GM21825 (cell line): ENCODE data around the gene STAT5B.
"Not testable (repeated sequence)": the region's sequence is repeated elsewhere in the genome, so short reads cannot be mapped to it uniquely, and the experiment has no call there.

Source experiments
- ATAC-seq: cut with Tn5 transposase; IDR thresholded peaks from one replicate; pipeline ENCODE4 v1.9.1; 2021; ENCODE audit warnings: mild to moderate bottlenecking, moderate library complexity; ENCODE audit not compliant: unreplicated experiment

STAT5B gene

DNA sequence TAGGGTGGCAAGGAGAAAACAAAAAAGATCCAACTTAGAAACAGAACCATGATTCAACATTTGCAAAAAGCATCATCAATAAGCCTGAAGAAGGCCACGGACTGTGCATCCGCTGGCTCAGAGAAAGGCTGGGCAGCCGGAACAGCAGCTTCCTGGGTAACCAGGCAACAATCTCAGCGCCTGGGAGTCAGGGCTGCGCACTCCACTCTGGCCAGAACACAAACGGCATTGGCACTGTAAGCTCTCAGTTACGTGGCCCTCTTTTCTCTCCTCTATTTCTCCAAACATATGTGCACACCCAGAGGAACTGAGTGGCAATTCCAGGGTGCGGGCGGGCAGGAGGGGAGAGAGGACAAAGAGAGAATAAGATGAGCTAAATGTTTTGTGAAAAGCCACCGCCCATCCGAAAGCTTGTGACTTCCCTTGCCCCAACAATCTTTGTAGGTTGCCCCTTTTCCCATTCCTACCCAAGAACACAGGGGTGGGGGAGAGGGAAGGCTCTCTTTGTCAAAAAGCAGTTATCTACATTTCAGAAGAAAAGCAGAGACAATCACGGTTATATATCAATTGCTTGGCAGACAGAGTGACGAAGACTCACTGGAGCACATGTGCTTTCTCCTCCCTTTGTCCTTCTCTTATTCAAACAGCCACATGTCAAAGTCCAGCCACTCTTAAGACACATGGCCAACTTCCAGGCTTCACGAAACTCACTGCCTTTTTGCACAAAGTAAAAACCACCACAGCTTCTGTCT is 75.3 kb downstream of the STAT5B start:
- ATAC-seq = no peak

DNA sequence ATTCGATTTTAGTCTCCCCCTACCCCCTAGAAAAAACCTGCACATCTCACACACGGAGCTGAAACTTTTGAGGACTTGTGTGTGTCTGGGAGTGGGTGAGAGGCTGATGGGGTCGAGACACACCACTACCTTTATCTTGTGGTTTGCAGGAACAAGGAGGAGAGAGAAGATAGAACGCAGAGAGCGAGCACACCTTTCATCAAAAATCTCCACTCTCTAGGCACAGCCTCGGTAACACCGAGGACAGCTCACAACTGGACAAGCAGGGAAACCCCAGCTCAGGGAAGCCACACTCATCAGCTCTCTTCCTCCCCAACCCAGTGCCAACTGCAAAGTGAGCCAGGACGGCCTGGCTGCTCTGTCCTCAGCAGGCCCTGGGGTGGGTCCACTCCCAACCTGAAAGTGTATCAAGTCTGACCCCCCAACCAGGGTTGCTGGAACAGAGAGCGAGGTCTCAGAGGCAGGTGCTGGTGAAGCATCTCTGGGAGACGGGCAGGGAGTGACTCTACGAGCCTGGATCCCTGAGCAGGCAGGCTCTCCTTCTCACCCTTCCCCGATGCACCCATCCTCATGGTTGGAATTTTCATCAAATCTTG is 76.7 kb downstream of the STAT5B start:
- ATAC-seq = no peak

DNA sequence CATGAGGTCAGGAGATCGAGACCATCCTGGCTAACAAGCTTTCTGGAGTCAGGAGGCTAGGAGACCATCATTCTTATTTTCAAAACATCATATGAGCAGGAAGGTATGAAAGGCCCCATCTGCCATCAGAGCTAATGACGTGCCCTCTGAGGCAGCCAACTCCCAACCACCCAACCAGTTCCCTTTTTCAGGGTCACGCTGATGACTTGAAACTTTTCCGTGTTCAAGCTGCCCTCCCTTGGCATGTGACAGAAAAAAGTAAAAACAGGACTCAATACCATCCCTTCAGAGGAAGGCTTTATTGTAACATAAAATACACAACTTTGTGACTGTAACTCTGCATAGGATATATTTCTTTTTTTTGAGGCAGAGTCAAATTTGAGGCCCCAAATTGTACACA is 77.3 kb downstream of the STAT5B start:
- no peak for ATAC-seq

DNA sequence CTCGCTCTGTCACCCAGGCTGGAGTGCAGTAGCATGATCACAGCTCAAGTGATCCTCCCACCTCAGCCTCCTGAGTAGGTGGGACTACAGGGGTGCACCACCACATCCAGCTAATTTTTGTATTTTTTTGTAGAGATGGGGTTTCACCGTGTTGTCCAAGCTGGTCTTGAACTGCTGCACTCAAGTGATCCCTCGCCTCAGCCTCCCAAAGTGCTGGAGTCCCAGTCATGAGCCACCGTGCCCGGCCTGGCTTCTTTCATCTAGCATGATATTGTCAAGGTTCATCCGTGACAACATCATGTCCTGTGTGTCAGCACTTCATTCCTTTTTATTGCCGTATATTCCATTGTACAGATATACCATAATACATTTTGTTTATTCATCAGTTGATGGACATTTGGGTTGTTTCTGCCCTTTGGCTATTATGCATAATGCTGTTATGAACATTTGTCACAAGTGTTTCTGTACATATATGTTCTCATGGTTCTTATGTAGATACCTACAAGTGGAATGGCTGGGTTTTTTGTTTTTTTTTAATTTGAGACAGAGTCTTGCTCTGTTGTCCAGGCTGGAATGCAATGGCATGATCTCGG is 78.5 kb downstream of the STAT5B start:
- ATAC-seq = no peak

DNA sequence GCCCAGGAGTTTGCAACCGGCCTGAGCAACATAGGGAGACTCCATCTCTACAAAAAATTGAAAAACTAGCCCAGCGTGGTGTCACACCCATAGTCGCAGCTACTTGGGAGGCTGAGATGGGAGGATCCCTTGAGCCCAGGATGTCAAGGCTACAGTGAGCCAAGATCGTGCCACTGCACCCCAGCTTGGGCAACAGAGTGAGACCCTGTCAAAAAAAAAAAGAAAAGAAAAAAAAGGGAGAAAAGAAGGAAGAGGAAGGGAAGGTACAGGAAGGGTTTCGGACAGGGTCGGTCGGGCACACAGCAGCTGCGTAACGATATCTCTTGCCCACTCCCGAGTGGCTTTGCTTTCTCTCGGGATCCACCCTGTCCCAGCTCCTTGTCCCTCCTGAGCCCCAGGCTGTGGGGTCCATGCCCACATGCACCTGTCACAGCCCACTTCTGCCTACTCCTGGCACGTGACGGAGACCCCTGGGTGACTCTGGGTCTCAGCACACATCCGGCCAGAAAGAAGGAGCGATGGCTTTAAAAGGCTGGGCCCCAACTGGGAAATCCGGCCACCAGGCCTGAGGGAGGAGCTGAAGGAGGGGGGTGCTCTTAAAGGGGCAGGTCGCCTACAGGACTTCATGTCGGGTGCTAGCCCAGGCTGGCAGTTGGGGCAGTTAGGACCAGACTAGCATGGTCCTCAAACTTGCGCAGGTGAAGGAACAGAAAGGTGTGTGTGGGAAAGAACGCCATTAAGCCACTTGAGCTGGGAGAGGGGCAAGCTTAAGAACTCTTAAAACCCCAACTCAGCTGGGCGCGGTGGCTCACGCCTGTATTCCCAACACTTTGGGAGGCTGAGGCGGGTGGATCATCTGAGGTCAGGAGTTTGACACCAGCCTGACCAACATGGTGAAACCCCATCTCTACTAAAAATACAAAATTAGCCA is 82.0 kb downstream of the STAT5B start, which contains the start of gene GHDC:
TSS of gene GHDC (minus strand) at position 526 of the 931 bp plus-strand sequence. CDS start 913 bp downstream, outside the sequence.
- peak; percentile 79 for ATAC-seq

DNA sequence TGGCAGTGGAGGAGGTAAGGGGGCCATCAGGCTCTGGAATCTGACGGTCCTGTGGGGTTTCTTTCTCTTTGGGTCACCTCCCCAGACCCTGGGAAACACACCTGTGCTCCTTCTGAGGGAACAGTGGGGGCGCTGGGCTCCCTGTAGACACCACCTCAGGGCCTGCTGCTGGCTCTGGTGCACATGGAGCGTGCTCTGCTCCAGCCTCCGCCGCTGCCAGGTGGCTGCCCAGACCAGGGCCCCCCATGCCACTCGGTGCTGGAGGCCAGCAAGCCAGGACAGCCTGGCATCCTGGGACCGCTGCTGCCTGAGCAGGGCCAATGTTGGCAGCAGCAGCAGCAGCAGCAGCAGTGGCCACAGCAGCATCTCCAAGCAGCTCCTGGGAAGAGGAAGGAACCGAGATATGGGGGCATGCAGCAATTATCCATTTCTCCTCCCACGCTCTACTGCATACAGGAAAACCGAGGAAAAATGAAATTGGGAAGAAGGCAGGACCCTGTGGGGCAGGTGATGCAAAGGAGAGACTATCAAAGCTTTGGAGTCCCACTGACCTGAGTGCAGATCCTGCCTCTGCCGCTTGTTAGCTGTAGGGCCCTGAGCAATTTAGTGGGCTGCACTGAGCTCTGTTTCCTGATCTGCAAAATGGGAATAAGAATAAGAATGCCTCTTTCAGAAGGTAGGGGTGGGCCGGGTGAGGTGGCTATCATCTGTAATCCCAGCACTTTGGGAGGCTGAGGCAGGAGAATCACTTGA is 82.8 kb downstream of the STAT5B start:
- ATAC-seq = no peak

DNA sequence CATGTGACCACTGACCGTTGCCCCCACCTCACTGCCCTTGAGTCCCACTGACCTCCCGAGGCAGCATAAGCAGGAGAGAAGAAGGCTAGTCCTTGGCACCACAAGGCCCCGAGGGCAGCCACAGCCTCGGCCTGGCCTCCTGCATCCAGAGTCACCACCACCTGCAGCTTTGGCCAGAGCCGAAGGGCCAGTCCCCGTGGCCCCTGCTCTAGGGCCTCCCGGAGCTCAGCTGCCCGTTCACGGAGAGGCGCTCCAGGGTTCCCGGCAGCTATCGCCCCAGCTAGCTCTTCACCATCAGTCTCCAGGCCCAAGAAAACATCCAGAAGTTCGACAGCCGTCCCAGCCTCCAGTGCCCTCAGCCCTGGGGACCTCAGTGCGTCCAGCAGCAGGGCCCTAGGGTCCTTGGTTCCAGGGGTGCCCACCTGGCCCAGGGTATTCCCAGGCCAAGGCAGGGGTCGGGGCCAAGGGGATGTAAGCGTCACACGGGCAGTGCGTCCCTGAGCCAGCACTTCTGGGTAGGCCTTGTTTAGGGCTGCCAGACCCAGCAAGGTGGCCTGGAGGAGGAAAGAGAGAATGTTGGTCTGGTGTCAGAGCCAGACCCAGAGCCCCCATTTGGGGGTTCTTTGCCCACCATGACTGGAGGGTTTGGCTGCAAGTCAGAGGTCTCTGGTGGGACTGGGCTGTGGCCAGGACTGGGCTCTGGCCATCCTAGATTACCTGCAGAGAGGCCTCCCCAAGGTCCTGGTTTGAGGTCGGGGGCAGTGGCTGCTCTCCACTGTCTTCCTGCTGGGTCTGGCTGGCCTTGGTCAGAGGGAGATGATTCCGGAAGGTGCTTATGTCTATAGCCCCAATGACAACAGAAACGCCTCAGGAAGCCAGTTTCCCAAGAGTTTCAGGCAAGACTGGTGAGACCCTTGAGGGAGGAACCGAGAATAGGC is 83.7 kb downstream of the STAT5B start:
- no peak for ATAC-seq

DNA sequence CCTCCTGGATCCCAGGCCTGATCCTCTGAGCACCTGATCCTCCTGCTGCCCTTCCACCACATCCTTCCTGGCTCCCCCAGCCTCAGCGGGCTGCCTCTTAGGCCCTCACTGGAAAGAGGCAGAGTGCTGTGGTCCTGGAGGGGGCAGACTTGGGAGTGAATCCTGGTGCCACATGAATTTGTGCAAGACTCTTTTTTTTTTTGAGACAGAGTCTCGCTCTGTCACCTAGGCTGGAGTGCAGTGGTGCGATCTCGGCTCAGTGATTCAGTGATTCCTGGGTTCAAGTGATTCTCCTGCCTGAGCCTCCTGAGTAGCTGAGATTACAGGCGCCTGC is 84.9 kb downstream of the STAT5B start:
- ATAC-seq = no peak

DNA sequence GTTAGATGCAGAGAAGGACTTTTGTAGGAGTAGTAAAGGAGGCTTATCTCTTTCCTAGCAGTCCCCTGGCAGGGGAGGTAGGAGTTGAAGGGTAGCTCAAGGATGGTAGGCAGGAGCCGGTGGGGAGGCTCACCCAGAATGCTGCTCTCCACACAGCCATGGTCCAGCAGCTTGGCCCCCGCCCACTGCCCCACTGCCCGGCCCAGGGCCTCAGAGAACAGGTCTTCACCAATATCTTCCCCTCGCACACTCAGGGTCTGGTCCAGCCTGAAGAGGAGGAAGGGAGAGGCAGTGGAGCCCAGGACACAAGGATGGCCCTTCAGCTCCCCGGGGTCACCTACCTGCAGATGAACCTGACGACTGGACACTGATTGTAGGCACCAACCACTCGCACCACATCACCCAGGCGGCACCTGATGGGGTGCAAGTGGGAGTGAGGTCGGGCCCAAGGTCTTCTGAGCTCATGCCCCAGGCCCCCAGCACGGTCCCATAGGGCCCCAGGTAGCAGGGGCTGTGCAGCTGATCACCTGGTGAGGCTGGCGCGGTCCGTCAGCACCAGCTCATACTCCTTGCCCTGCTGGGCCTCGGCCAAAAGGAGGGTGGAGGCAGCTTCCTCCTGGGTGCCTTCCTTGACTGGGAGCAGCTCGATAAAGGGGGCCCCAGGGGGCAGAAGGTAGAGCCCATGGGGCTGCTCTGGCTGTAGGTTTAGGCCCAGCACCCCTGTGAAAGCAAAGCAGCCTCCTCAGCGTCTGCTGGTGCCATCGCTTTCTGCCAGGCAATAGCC is 85.5 kb downstream of the STAT5B start:
- ATAC-seq = no peak

DNA sequence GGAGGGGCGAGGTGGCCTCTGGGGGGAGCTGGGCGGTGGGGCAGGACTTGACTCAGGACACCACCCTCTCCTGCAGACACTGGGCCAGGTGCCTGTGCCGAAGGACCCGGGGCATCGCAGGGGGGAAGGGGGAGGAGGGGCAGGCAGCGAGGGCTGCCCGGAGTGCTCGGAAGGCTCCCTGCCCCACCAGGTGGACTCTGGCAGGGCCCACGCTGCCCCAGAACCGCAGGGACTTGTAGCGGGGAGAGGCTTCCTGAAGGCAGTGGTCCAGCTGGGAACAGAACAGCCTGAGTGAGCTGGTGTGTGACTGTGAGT is 86.6 kb downstream of the STAT5B start:
- ATAC-seq = no peak

DNA sequence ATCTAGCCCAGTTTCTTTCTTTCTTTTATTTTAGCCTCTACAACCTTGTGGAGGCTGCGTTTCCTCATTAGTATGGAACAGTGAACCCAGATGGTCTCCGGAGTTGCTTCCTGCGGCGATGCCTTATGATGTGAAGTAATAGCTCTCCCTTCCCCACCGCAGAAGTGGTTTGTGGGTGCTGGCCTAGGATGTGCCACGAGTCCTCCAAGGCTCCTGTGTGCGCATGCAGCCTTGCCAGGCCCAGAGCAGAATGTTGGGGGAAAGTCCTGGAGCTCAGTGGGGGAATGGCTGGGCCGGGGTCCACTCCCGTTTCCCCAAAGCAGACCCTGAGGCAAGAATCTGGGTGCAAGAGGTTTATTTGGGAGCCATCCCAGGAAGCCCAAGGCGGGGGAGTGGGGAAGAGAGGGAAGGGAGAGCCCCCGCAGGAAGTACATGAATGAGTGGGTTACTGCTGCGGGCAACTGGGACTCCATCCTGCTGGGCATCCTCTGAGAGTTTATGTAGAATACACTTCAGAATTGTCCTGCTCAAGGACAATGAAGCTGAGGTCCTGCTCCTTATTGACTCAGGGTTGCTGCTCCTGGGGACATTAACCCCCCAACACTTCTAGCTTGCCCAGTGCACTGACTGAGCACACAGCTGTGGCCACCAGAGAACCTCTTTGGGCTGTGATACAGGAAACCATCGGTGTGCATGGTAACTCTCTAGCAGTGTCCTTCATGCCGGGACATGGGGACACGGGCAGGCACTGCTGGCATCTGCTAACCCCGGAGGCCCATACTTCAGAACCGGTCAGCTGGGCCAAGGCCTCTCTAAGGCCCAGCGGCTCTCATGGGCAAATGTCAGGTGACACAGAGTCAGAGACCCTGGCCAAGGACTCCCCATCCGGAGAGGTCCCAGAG is 87.2 kb downstream of the STAT5B start:
- no peak for ATAC-seq

DNA sequence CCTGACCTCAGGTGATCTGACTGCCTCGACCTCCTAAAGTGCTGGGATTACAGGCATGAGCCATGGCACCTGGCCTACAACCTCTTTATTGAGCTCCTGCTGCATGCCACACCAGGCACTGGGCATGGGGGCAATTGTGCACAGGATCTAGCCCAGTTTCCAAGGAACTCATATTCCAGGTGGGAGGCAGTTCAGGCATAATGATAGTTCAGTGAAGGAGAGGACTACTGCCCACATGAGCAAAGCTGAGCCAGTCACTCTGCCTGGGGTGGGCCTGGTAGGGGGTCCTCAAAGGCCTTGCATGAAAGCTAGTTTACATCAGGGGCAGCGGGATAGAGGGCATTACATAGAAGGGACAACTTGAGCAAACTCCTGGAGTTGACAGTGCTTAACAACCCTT is 88.4 kb downstream of the STAT5B start:
- no peak for ATAC-seq

DNA sequence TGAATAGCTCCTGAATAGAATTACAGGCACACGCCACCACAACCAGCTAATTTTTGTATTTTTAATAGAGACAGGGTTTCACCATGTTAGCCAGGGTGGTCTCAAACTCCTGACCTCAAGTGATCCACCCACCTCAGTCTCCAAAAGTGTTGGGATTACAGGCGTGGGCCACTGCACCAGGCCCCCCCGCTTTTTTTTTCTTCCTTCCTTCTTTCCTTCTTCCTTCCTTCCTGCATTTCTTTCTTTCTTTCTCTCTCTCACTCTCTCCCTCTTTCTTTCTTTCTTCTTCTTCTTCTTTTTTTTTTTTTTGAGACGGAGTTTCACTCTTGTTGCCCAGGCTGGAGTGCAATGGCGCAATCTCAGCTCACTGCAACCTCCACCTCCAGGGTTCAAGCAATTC is 90.0 kb downstream of the STAT5B start:
- not testable (repeated sequence) for ATAC-seq

DNA sequence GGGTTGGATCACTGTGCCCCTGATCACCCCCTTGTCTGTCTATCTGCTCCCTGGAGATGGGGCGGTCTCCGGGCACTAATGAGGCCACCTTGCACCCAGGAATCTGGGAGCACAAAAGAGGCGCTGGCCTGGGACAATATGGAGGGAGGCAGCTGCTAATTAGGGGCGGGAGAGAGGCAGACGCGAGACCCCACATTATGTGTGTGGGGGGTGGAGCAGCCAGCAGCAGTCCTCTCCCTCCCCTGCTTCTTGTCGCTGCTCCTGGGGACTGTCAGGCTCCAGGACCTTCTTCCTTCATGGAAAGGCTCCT is 90.6 kb downstream of the STAT5B start:
- no peak for ATAC-seq

DNA sequence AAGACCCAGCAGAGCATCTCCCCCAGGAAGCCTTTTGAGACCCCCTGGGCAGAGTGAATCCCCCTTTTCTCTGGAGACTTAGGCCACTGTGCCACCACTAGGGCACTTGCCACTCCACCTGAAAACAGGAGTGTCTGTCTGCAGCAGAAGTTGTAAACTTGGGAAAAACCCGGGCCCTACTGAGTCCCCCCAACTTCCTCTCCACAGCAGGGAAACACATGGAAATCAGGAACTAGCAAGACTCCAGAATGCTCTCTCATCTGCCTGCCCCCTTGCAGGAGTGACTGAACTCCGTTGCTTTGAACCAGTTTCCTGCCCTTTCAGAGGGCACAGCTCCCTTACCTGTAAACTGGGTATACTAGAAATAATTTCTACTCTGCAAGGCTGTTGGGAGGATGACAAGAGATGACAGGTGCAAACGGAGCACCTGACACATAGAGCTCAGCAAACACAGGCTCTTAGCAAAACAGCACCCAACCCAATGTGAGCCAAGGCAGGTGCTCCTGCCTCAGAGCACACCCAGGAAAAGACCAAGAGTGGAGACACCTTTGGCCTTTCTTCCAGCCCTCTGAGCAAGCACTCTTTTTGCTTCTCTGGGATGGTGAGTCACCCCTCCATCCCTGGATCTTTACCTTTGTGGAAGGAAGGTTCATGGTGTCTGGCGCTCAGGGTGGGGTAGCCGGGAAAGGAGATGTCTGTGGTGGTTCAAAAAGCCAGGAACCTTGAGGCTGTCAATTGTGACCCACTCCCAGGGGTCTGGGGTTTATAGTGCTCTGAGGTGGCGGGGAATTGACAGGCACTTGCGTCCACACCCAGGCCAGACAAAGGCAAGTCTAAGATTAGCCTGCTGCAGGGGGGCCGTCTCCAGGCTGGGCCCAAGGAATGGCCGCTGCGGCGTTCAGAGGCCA is 91.2 kb downstream of the STAT5B start, which contains the start of gene HCRT:
TSS of gene HCRT (minus strand) at position 740 of the 908 bp plus-strand sequence. CDS start at position 653, 87 bp downstream.
- ATAC-seq = no peak

DNA sequence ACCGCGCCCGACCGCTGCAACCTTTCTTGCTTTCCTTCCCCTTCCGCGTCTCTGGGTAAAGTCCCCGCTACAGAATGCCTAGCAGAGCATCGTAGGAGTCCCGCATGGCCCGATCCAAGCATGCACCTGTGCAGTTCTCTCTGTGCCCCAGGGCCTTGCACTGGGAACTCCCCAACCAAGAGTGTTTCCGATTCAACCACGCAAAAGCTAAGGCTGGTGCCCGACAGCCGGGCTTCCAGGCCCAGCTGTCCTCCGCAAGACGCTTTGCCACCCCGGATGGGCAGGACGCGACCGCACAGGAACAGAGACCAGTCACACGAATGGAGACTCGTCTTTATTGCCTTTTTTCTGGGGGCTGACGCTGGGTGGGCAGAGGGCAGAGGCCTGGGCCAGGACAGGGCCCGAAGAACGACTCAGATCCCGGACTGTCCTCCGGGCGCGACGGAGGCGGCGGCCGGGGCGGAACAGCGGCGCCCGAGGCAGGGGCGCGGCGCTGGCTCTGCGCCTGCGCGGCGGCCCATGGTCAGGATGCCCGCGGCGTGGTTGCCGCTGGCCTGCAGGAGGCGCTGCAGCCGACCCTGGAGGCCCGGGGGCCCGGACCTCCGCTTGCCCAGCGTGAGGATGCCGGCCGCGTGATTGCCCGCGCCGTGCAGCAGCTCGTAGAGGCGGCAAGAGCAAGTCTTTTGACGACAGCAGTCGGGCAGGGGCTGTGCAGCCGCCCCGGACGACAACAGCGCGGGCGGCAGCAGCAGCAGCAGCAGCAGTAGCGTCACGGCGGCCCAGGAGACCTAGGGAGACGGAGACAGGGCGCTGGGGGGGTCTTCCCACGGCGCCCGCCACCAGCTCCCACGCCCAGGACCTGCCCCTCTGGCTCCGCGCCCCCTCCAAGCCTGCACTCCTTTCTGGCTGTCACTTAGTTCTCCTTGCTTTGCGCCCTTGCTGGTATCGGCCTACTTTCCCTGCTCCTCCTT is 92.2 kb downstream of the STAT5B start:
- peak; percentile 57 for ATAC-seq
